H9 (cell line): ENCODE measurements around the gene MYOM3. TPM values are rescaled to one million over a fixed set of nuclear protein-coding genes. Genes with fewer than 3 reads are reported as not detected.
"Not testable (repeated sequence)": the region's sequence is repeated elsewhere in the genome, so short reads cannot be mapped to it uniquely, and the experiment has no call there.

Experiments used
- DNase-seq: peaks from one replicate; pipeline ENCODE4 v3.0.0-alpha.2; 2017
- H2AFZ ChIP-seq: one replicate; pipeline ENCODE4 v1.6.1; 2013; ENCODE audit warnings: mild to moderate bottlenecking, low read length, control low read depth, moderate library complexity
- H2AK5ac ChIP-seq: 2 replicates; pipeline ENCODE4 v1.6.1; 2013; ENCODE audit warnings: low read length, control low read depth, mixed read lengths; ENCODE audit not compliant: insufficient read length
- H2BK120ac ChIP-seq: one replicate; pipeline ENCODE4 v1.6.1; 2013; ENCODE audit warnings: low read depth, mild to moderate bottlenecking, low read length, control low read depth, inconsistent platforms; ENCODE audit not compliant: poor library complexity, severe bottlenecking
- H2BK12ac ChIP-seq: 2 replicates; pipeline ENCODE4 v1.6.1; 2013; ENCODE audit warnings: low read length, control low read depth, mixed read lengths, low read depth; ENCODE audit not compliant: insufficient read length
- H2BK15ac ChIP-seq: 2 replicates; pipeline ENCODE4 v1.6.1; 2013; ENCODE audit warnings: low read depth, low read length, control low read depth
- H2BK20ac ChIP-seq: one replicate; pipeline ENCODE4 v1.6.1; 2013; ENCODE audit warnings: low read depth, mild to moderate bottlenecking, low read length, control low read depth, inconsistent platforms; ENCODE audit not compliant: poor library complexity, severe bottlenecking
- H2BK5ac ChIP-seq: 2 replicates; pipeline ENCODE4 v1.6.1; 2013; ENCODE audit warnings: low read length, control low read depth, mixed read lengths; ENCODE audit not compliant: insufficient read length
- H3K14ac ChIP-seq: 2 replicates; pipeline ENCODE4 v1.6.1; 2013; ENCODE audit warnings: low read length, control low read depth; ENCODE audit not compliant: insufficient read depth
- H3K18ac ChIP-seq: 2 replicates; pipeline ENCODE4 v1.6.1; 2013; ENCODE audit warnings: low read depth, mild to moderate bottlenecking, mixed read lengths, low read length, control low read depth; ENCODE audit not compliant: insufficient read length
- H3K23ac ChIP-seq: 2 replicates; pipeline ENCODE4 v1.6.1; 2013; ENCODE audit warnings: low read length, control low read depth, mixed read lengths, low read depth; ENCODE audit not compliant: insufficient read length
- H3K23me2 ChIP-seq: 2 replicates; pipeline ENCODE4 v1.6.1; 2013; ENCODE audit warnings: low read depth, mild to moderate bottlenecking, mixed read lengths, low read length, control low read depth; ENCODE audit not compliant: insufficient read length, poor library complexity, severe bottlenecking
- H3K27ac ChIP-seq: 2 replicates; pipeline ENCODE4 v1.5.1; 2013; ENCODE audit warnings: low read length, control low read depth, mixed read lengths, low read depth; ENCODE audit not compliant: insufficient read length
- H3K27me3 ChIP-seq: 2 replicates; pipeline ENCODE4 v1.6.1; 2013; ENCODE audit warnings: low read length, control low read depth, inconsistent platforms; ENCODE audit not compliant: insufficient read depth
- H3K4ac ChIP-seq: 2 replicates; pipeline ENCODE4 v1.6.1; 2013; ENCODE audit warnings: low read depth, mild to moderate bottlenecking, control low read depth, inconsistent platforms, low read length, moderate library complexity
- H3K4me1 ChIP-seq: 2 replicates; pipeline ENCODE4 v1.6.1; 2013; ENCODE audit warnings: low read length, control low read depth, inconsistent platforms; ENCODE audit not compliant: insufficient read depth
- H3K4me2 ChIP-seq: 2 replicates; pipeline ENCODE4 v1.6.1; 2013; ENCODE audit warnings: low read length, control low read depth, mixed read lengths; ENCODE audit not compliant: insufficient read length, insufficient read depth
- H3K56ac ChIP-seq: 2 replicates; pipeline ENCODE4 v1.6.1; 2013; ENCODE audit warnings: low read depth, mild to moderate bottlenecking, mixed read lengths, low read length, control low read depth; ENCODE audit not compliant: insufficient read length
- H3K79me1 ChIP-seq: 2 replicates; pipeline ENCODE4 v1.6.1; 2013; ENCODE audit warnings: low read depth, mild to moderate bottlenecking, moderate library complexity, low read length, control low read depth, inconsistent platforms; ENCODE audit not compliant: insufficient read depth, poor library complexity, severe bottlenecking
- H3K79me2 ChIP-seq: 2 replicates; pipeline ENCODE4 v1.6.1; 2013; ENCODE audit warnings: low read length, control low read depth, inconsistent platforms; ENCODE audit not compliant: insufficient read depth
- H3K9ac ChIP-seq: 2 replicates; pipeline ENCODE4 v1.6.1; 2013; ENCODE audit warnings: low read length, control low read depth, mixed read lengths; ENCODE audit not compliant: insufficient read length; ENCODE audit errors: extremely low read depth
- H3K9me3 ChIP-seq: one replicate; pipeline ENCODE4 v1.6.1; 2013; ENCODE audit warnings: low read depth, low read length, inconsistent platforms; ENCODE audit not compliant: control insufficient read depth
- H3T11ph ChIP-seq: one replicate; pipeline ENCODE4 v1.6.1; 2013; ENCODE audit warnings: mild to moderate bottlenecking, low read length, control low read depth, inconsistent platforms
- H4K20me1 ChIP-seq: one replicate; pipeline ENCODE4 v1.6.1; 2013; ENCODE audit not compliant: control insufficient read depth, insufficient read length, insufficient read depth
- H4K5ac ChIP-seq: 2 replicates; pipeline ENCODE4 v1.6.1; 2013; ENCODE audit warnings: low read depth, mild to moderate bottlenecking, mixed read lengths, low read length, control low read depth; ENCODE audit not compliant: insufficient read length
- H4K8ac ChIP-seq: replicated peaks from 2 replicates; pipeline ENCODE4 v1.6.1; 2013; ENCODE audit warnings: low read length, control low read depth, mixed read lengths, low read depth; ENCODE audit not compliant: insufficient read length
- H4K91ac ChIP-seq: 2 replicates; pipeline ENCODE4 v1.6.1; 2013; ENCODE audit warnings: low read depth, mild to moderate bottlenecking, moderate library complexity, mixed read lengths, low read length, control low read depth; ENCODE audit not compliant: insufficient read length
- H3K27ac Mint-ChIP-seq, 3 experiments: 2 replicates in 2 of 3; 3 replicates in 1 of 3; pipeline ENCODE4 v1.8.0; 2020 to 2021; ENCODE audit warnings: mixed read lengths in 3 of 3, mild to moderate bottlenecking in 1 of 3, moderate library complexity in 1 of 3
- H3K27me3 Mint-ChIP-seq: 2 replicates; pipeline ENCODE4 v1.8.0; 2021; ENCODE audit warnings: low read depth, mild to moderate bottlenecking, moderate library complexity, mixed read lengths
- H3K36me3 Mint-ChIP-seq, 3 experiments: 2 replicates in 2 of 3; 3 replicates in 1 of 3; pipeline ENCODE4 v1.8.0; 2020 to 2021; ENCODE audit warnings: low read depth in 3 of 3, mixed read lengths in 3 of 3; ENCODE audit not compliant: insufficient read depth in 1 of 3
- H3K4me1 Mint-ChIP-seq, 2 experiments: 2 replicates each; pipeline ENCODE4 v1.8.0; 2020; ENCODE audit warnings: mixed read lengths in 2 of 2
- H3K4me3 Mint-ChIP-seq, 2 experiments: 2 replicates in 1 of 2; 3 replicates in 1 of 2; pipeline ENCODE4 v1.8.0; 2020 to 2021; ENCODE audit warnings: mild to moderate bottlenecking in 2 of 2, mixed read lengths in 2 of 2, moderate library complexity in 1 of 2
- H3K9me3 Mint-ChIP-seq, 2 experiments: 2 replicates in 1 of 2; 3 replicates in 1 of 2; pipeline ENCODE4 v1.8.0; 2020; ENCODE audit warnings: mild to moderate bottlenecking in 2 of 2, mixed read lengths in 2 of 2, moderate library complexity in 1 of 2
- CTCF ChIP-seq: fragments of 200-600 bp; sonication (generic); conservative IDR thresholded peaks from 3 replicates; pipeline ENCODE4 v1.8.0; 2021; ENCODE audit warnings: antibody characterized with exemption, mild to moderate bottlenecking
- WGBS: extraction: QIAGEN DNeasy Blood & Tissue Kit; methylation state at CpG from one replicate; pipeline ENCODE4 v1.1.7; 2013; ENCODE audit warnings: missing lambda C conversion rate, low lambda C conversion rate, mixed read lengths; ENCODE audit not compliant: insufficient read length; ENCODE audit errors: extremely low coverage; 5-methylcytosine and 5-hydroxymethylcytosine counted together
- total RNA-seq: library from RNA; stranded (reverse); gene quantifications from 2 replicates; pipeline ENCODE4 v1.2.1, GENCODE V29; 2021

MYOM3 gene
- total RNA-seq, 1 experiment from 2014 or later: 0.11 TPM

GRCh38 chr1:24049733-24050132 lies 62.2 kb downstream of the MYOM3 start:
- Histone ChIP-seq H4K20me1 (no peaks in the 10 kb centered on the region), H2BK12ac (no peak overlapping the region), H2AFZ (no peak overlapping the region), H2BK15ac (no peak overlapping the region), H3K27ac (no peak overlapping the region), H3K23me2 (no peaks in the 10 kb centered on the region), H4K8ac (no peak overlapping the region), H4K5ac (no peak overlapping the region), H3T11ph (no peak overlapping the region), H3K9me3 (no peaks in the 10 kb centered on the region), H4K91ac (no peak overlapping the region), H3K9ac (no peak overlapping the region), H2BK5ac (no peak overlapping the region), H3K27me3 (no peaks in the 10 kb centered on the region), H3K18ac (no peak overlapping the region), H3K4ac (no peak overlapping the region), H3K4me1 (no peaks in the 10 kb centered on the region), H3K4me2 (no peak overlapping the region), H3K23ac (no peak overlapping the region), H2AK5ac (no peak overlapping the region), H3K56ac (no peak overlapping the region), H3K79me1 (no peaks in the 10 kb centered on the region), H2BK20ac (no peak overlapping the region), H3K79me2 (no peaks in the 10 kb centered on the region), H2BK120ac (no peak overlapping the region), H3K14ac (no peak overlapping the region)
- no peak for TF ChIP-seq CTCF
- Mint-ChIP-seq H3K36me3 (no peaks in the 10 kb centered on the region), H3K9me3 (no peaks in the 10 kb centered on the region), H3K4me1 (peaks cover 0 to 2% of the 10 kb centered on the region in 2 experiments; a peak in 2 of 4 replicates), H3K27ac (no peak overlapping the region), H3K27me3 (no peaks in the 10 kb centered on the region), H3K4me3 (no peak overlapping the region)
- no peak for DNase-seq
- no CpG with 5 or more reads among the region's 7 CpGs for WGBS

GRCh38 chr1:24048894-24049293 lies 63.0 kb downstream of the MYOM3 start:
- not testable (repeated sequence) for H3K4me2 ChIP-seq, H3K4me3 Mint-ChIP-seq, H2AFZ ChIP-seq, H3K27ac ChIP-seq, H4K20me1 ChIP-seq, H3K4me1 ChIP-seq, H2BK120ac ChIP-seq, H3K27me3 ChIP-seq, H3K23me2 ChIP-seq, H2BK5ac ChIP-seq, H3K9me3 Mint-ChIP-seq, H2BK12ac ChIP-seq, H4K5ac ChIP-seq, H2AK5ac ChIP-seq, DNase-seq, H3K56ac ChIP-seq, H3K79me1 ChIP-seq, H3K4ac ChIP-seq, H3K9ac ChIP-seq, H3K14ac ChIP-seq, H3K79me2 ChIP-seq, H4K8ac ChIP-seq, H3K4me1 Mint-ChIP-seq, H3K36me3 Mint-ChIP-seq, H3T11ph ChIP-seq, H3K18ac ChIP-seq, H3K27ac Mint-ChIP-seq, H2BK20ac ChIP-seq, H3K23ac ChIP-seq, H4K91ac ChIP-seq, H3K9me3 ChIP-seq, H3K27me3 Mint-ChIP-seq
- peak overlapping the region; percentile 12; the same call in 1 of the 2 replicates for H2BK15ac ChIP-seq
- no CpG with 5 or more reads among the region's 4 CpGs for WGBS
